B cell (primary cell): Measurements from ENCODE around the gene ERBB2. TPM values are rescaled to one million over a fixed set of nuclear protein-coding genes. Genes with fewer than 3 reads are reported as not detected.

Experiments
- ATAC-seq: fragments of 200-7000 bp; cut with Tn5 transposase; one replicate; pipeline ENCODE4 v1.10.0; 2021; ENCODE audit warnings: low read depth, mild to moderate bottlenecking, moderate number of reproducible peaks, moderate library complexity
- CTCF ChIA-PET: fragments of 350-600 bp; sonication (Branson Sonifier 250); formaldehyde crosslinking; loops from one replicate; lab custom pipeline; 2021; ENCODE audit warnings: antibody characterized with exemption, inconsistent platforms; lab: Charles Lee
- POLR2A ChIA-PET: fragments of 350-600 bp; sonication (Branson Sonifier 250); formaldehyde crosslinking; loops from one replicate; lab custom pipeline; 2021; ENCODE audit warnings: antibody characterized with exemption; lab: Charles Lee
- DNase-seq: peaks from one replicate; pipeline ENCODE4 v3.0.0; 2013
- H2AFZ ChIP-seq: 2 replicates; pipeline ENCODE4 v1.6.1; 2012; ENCODE audit warnings: mild to moderate bottlenecking, low read depth, low read length; ENCODE audit not compliant: insufficient read depth, poor library complexity, severe bottlenecking
- H3K27ac ChIP-seq, 2 donors: 1 replicate in 1 of 2; 2 replicates in 1 of 2; pipeline ENCODE4 v1.5.1; 2012 to 2013; ENCODE audit warnings: low read length in 2 of 2, mild to moderate bottlenecking in 2 of 2, moderate library complexity in 1 of 2
- H3K27me3 ChIP-seq, 4 experiments: fragments of 200-600 bp in 1 of 4; sonication (generic) in 1 of 4; replicated peaks in 1 of 4; 1 replicate in 2 of 4; 2 replicates in 2 of 4; pipeline versions ENCODE4 v1.6.1 to v1.7.0; 2013 to 2016; ENCODE audit warnings: low read length in 3 of 4, mild to moderate bottlenecking in 2 of 4, mixed read lengths in 1 of 4, moderate library complexity in 1 of 4; ENCODE audit not compliant: insufficient read depth in 4 of 4, control insufficient read depth in 3 of 4; ENCODE audit errors: control extremely low read depth in 1 of 4
- H3K36me3 ChIP-seq, 2 experiments: replicated peaks in 1 of 2; 1 replicate in 1 of 2; 2 replicates in 1 of 2; pipeline versions ENCODE4 v1.6.1 to v1.7.1; 2013; ENCODE audit warnings: low read length in 1 of 2; ENCODE audit not compliant: insufficient read depth in 2 of 2, control insufficient read depth in 1 of 2; ENCODE audit errors: control extremely low read depth in 1 of 2, extremely low read depth in 1 of 2
- H3K4me1 ChIP-seq, 2 donors: fragments of 200-600 bp in 1 of 2; sonication (generic) in 1 of 2; 1 replicate in 1 of 2; 2 replicates in 1 of 2; pipeline versions ENCODE4 v1.5.1 to v1.6.1; 2013 to 2017; ENCODE audit warnings: low read length in 2 of 2; ENCODE audit not compliant: control insufficient read depth in 2 of 2, insufficient read depth in 2 of 2
- H3K4me2 ChIP-seq: replicated peaks from 2 replicates; pipeline ENCODE3; 2012; ENCODE audit warnings: mild to moderate bottlenecking, low read depth, low read length; ENCODE audit not compliant: poor library complexity, severe bottlenecking
- H3K4me3 ChIP-seq, 5 experiments: fragments of 200-600 bp in 1 of 5; sonication (generic) in 1 of 5; 1 replicate in 3 of 5; 2 replicates in 2 of 5; pipeline versions ENCODE4 v1.5.1 to v1.7.0; 2011 to 2016; ENCODE audit warnings: low read length in 4 of 5, mild to moderate bottlenecking in 4 of 5, low read depth in 2 of 5, control low read depth in 1 of 5, moderate library complexity in 1 of 5; ENCODE audit not compliant: insufficient read depth in 1 of 5; ENCODE audit errors: control extremely low read depth in 1 of 5, extremely low read depth in 1 of 5
- H3K79me2 ChIP-seq: fragments of 200-600 bp; sonication (generic); one replicate; pipeline ENCODE4 v1.6.0; 2016; ENCODE audit warnings: low read length; ENCODE audit not compliant: control insufficient read depth, insufficient read depth
- H3K9ac ChIP-seq: fragments of 200-600 bp; sonication (generic); 2 replicates; pipeline ENCODE4 v1.6.1; 2017; ENCODE audit warnings: mild to moderate bottlenecking, low read length, moderate library complexity
- H3K9me3 ChIP-seq, 3 donors: one replicate each; pipeline versions ENCODE4 v1.6.1 to v1.7.1; 2013; ENCODE audit warnings: low read length in 2 of 3; ENCODE audit not compliant: control insufficient read depth in 2 of 3, insufficient read depth in 1 of 3; ENCODE audit errors: control extremely low read depth in 1 of 3
- H4K20me1 ChIP-seq: 2 replicates; pipeline ENCODE4 v1.6.0; 2012; ENCODE audit warnings: mild to moderate bottlenecking, low read length; ENCODE audit not compliant: insufficient read depth, control insufficient read depth, poor library complexity, severe bottlenecking
- H3K27ac Mint-ChIP-seq: one replicate; pipeline ENCODE4 v1.8.0; 2021; ENCODE audit warnings: mixed read lengths
- H3K27me3 Mint-ChIP-seq: one replicate; pipeline ENCODE4 v1.8.0; 2021; ENCODE audit warnings: mixed read lengths
- H3K4me1 Mint-ChIP-seq: one replicate; pipeline ENCODE4 v1.8.0; 2021; ENCODE audit warnings: mixed read lengths
- H3K4me3 Mint-ChIP-seq: one replicate; pipeline ENCODE4 v1.8.0; 2021; ENCODE audit warnings: mixed read lengths
- H3K9me3 Mint-ChIP-seq: one replicate; pipeline ENCODE4 v1.8.0; 2022; ENCODE audit warnings: mixed read lengths; ENCODE audit not compliant: insufficient read depth
- EZH2 ChIP-seq: IDR thresholded peaks from 2 replicates; pipeline ENCODE4 v1.6.1; 2012; ENCODE audit warnings: borderline replicate concordance, low read depth, mild to moderate bottlenecking, moderate library complexity, low read length; ENCODE audit not compliant: insufficient read depth, poor library complexity, severe bottlenecking
- WGBS: methylation state at CpG from one replicate; pipeline ENCODE4 v1.1.5; 2013; ENCODE audit warnings: missing lambda C conversion rate; ENCODE audit not compliant: insufficient coverage; 5-methylcytosine and 5-hydroxymethylcytosine counted together
- intact Hi-C: fragments of 100-400 bp; cut with micrococcal nuclease; formaldehyde crosslinking; loops from one replicate; pipeline ENCODE4 v1.10.0; 2022
- polyA plus RNA-seq: library from polyadenylated mRNA; depleted of rRNA; stranded (reverse); fragments of >200 nt; gene quantifications from 2 replicates; pipeline ENCODE4 v1.2.3, GENCODE V29; 2012
- total RNA-seq, 2 donors: library from RNA; stranded (reverse); fragments of 120-200 nt in 1 of 2; gene quantifications; 1 replicate in 1 of 2; 2 replicates in 1 of 2; pipeline versions ENCODE4 v1.2.3 to v1.2.4, GENCODE V29; 2013 to 2022
- TF ChIP-seq, protein P1 (sequence below): fragments of 200-600 bp; IDR thresholded peaks from one replicate; pipeline ENCODE4 v1.8.0; 2022; ENCODE audit warnings: antibody characterized with exemption, mild to moderate bottlenecking

ERBB2 gene
- total and polyA plus RNA-seq, 2 donors (not counting 1 experiment from before 2014, with no cell fraction given), result 3.2 to 8.4 TPM

DNA sequence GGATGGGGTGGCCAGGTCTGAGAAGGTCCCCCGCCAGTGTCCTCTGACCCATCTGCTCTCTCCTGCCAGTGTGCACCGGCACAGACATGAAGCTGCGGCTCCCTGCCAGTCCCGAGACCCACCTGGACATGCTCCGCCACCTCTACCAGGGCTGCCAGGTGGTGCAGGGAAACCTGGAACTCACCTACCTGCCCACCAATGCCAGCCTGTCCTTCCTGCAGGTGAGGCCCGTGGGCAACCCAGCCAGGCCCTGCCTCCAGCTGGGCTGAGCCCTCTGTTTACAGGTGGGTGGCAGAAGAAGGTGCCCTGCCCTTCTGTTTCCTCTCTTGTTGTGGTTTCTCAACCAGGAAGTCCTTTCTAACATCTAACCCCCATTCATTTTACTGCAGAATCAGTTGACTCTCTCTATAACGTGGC, 7.1 kb downstream of the ERBB2 start:
- no peak for DNase-seq
- Mint-ChIP-seq H3K4me1 (peaks cover 14% of the 10 kb centered on the region), H3K9me3 (no peaks in the 10 kb centered on the region), H3K27ac (no peak overlapping the region), H3K4me3 (no peak overlapping the region), H3K27me3 (peaks cover 5% of the 10 kb centered on the region)
- Histone ChIP-seq H3K4me3 (no peak overlapping the region), H3K4me2 (peak overlapping the region; percentile 37), H4K20me1 (no peaks in the 10 kb centered on the region), H3K9me3 (no peaks in the 10 kb centered on the region), H3K79me2 (no peaks in the 10 kb centered on the region), H2AFZ (no peak overlapping the region), H3K27ac (no peak overlapping the region), H3K27me3 (peaks cover 0 to 1% (median 0%) of the 10 kb centered on the region in 4 experiments), H3K9ac (no peak overlapping the region), H3K4me1 (peaks cover 12 to 19% of the 10 kb centered on the region in 2 donors), H3K36me3 (no peaks in the 10 kb centered on the region)
- WGBS, result 52% methylated on average over 2 of the region's 7 CpGs
- ChIA-PET CTCF (no interaction called here), POLR2A (interaction anchor here (0.6 kb wide), 1 partner anchor 457 kb away, joined by 3 read pairs; no protein-coding TSS in a partner anchor)
- intact Hi-C loops, result no loop called here
- no peak for ATAC-seq
- TF ChIP-seq, protein P1, sequence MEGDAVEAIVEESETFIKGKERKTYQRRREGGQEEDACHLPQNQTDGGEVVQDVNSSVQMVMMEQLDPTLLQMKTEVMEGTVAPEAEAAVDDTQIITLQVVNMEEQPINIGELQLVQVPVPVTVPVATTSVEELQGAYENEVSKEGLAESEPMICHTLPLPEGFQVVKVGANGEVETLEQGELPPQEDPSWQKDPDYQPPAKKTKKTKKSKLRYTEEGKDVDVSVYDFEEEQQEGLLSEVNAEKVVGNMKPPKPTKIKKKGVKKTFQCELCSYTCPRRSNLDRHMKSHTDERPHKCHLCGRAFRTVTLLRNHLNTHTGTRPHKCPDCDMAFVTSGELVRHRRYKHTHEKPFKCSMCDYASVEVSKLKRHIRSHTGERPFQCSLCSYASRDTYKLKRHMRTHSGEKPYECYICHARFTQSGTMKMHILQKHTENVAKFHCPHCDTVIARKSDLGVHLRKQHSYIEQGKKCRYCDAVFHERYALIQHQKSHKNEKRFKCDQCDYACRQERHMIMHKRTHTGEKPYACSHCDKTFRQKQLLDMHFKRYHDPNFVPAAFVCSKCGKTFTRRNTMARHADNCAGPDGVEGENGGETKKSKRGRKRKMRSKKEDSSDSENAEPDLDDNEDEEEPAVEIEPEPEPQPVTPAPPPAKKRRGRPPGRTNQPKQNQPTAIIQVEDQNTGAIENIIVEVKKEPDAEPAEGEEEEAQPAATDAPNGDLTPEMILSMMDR, result no peak
- no peak for TF ChIP-seq EZH2

DNA sequence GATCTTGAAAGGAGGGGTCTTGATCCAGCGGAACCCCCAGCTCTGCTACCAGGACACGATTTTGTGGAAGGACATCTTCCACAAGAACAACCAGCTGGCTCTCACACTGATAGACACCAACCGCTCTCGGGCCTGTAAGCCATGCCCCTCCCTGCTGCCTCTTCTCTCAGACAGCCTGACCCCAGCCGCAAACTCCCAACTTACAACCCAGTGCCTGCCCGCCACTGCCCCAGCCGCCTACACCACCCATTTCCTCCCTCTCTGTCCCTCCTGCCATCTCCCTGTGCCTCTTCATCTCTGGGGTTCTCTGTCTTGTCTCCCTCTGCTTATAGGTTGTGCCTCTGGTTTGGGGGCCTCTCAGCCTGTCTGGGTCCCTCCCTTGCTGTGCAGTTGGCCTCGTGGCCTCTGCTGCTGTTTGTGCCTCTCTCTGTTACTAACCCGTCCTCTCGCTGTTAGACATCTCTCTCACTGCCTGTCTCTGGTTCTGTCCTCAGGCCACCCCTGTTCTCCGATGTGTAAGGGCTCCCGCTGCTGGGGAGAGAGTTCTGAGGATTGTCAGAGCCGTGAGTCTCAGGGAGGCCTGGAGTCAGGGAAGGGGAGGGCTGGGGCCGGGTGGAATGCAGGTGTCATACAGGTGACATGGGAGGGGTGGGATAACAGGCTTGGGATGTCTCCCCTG, 9.6 kb downstream of the ERBB2 start:
- no peaks in the 10 kb centered on the region for H3K9me3 ChIP-seq
- ATAC-seq, result no peak
- POLR2A ChIA-PET, result no interaction called here

More for the DNA sequence above, 9.6 kb downstream of the ERBB2 start:
- Histone ChIP-seq H3K9ac (no peak overlapping the region), H3K4me2 (no peak overlapping the region), H3K4me3 (no peak overlapping the region), H2AFZ (no peak overlapping the region), H3K36me3 (no peaks in the 10 kb centered on the region), H3K27me3 (no peaks in the 10 kb centered on the region), H3K79me2 (no peaks in the 10 kb centered on the region), H3K4me1 (peaks cover 12 to 19% of the 10 kb centered on the region in 2 donors), H3K27ac (no peak overlapping the region), H4K20me1 (no peaks in the 10 kb centered on the region)
- H3K27me3 Mint-ChIP-seq, result no peaks in the 10 kb centered on the region
- H3K9me3 Mint-ChIP-seq, result no peaks in the 10 kb centered on the region
- TF ChIP-seq, protein P1, result no peak
- no peak for TF ChIP-seq EZH2
- peaks cover 9% of the 10 kb centered on the region for H3K4me1 Mint-ChIP-seq
- DNase-seq, result no peak
- WGBS, result 65% methylated on average over 12 of the region's 14 CpGs
- H3K4me3 Mint-ChIP-seq, result no peak overlapping the region
- intact Hi-C loops, result no loop called here
- CTCF ChIA-PET, result no interaction called here
- H3K27ac Mint-ChIP-seq, result no peak overlapping the region
